Measurements from ENCODE around the gene RAB40C. TPM values are rescaled to one million over a fixed set of nuclear protein-coding genes. Genes with fewer than 3 reads are reported as not detected.

RAB40C gene
- total and polyA plus RNA-seq, 9 of the 15 experiments (the other 6 are each of a cell fraction or from before 2014, with no cell fraction given) = 0.17 to 23.4 (median 8.7) TPM

DNA sequence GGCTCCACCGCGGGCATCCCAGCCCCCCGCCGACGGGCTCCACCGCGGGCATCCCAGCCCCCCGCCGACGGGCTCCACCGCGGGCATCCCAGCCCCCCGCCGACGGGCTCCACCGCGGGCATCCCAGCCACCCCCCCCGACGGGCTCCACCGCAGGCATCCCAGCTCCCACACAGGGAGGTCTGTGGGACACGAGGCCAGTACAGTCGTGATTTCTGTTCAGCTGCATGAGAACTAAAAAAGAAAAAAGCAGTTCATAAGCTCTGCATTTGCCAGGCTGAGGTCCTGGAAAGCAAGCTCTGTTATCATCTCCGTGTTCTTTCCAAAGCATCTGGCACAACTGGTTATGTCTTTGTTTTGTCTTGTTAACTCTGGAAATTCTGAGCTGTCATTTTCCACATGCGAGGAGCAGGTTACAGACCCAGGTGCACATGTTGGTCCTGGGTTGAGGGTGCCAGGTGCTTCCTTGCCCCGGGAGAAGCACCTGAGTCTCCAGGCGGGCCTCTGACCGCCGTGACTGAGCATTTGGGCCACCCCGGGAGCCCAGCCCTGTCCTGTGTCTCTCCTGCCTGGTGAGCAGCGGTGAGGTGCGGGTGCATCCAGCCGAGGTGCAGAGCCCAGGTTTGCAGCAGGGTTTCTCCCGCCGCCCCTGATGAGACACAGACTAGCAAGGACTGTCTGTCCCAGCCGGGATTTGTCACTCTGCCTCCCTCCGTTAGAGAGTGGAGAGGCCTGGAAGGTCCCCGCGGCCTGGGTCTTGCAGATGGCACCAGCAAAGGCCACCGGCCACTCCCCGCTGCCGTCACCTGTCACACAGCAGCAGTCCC is 31.0 kb downstream of the RAB40C start:
- Histone ChIP-seq H3K4me3 (no peak overlapping the region), H3K36me3 (ENCODE audit: control insufficient read depth, insufficient read depth, low read length) (peaks cover 4% of the 10 kb centered on the region; the same call in 1 of the 3 replicates), H3K27me3 (ENCODE audit: control insufficient read depth in 2 of 2, insufficient read depth in 2 of 2, low read length in 2 of 2) (no peaks in the 10 kb centered on the region), H4K20me1 (replicated peaks; ENCODE audit: control insufficient read depth, insufficient read depth, low read length) (no peaks in the 10 kb centered on the region), H3K4me1 (replicated peaks in 1 of 2; ENCODE audit: control insufficient read depth in 2 of 2, insufficient read depth in 2 of 2, low read length in 2 of 2) (peaks cover 21 to 65% of the 10 kb centered on the region in 2 experiments), H2AFZ (ENCODE audit: low read depth, low read length) (no peak overlapping the region), H3K9ac (ENCODE audit: insufficient read depth in 1 of 2, low read depth in 2 of 2, low read length in 2 of 2) (peak overlapping the region in 1 of 2 experiments; percentile 93; a peak in 2 of 4 replicates), H3K4me2 (ENCODE audit: insufficient read depth, low read length) (no peak overlapping the region), H3K79me2 (ENCODE audit: control insufficient read depth, insufficient read depth, low read length) (peaks cover 20% of the 10 kb centered on the region; the same call in 2 of the 3 replicates), H3K9me3 (replicated peaks; ENCODE audit: control insufficient read depth, insufficient read depth, low read depth, low read length) (no peaks in the 10 kb centered on the region), H3K9me1 (ENCODE audit: control insufficient read depth, insufficient read depth, low read length) (no peaks in the 10 kb centered on the region), H3K27ac (ENCODE audit: extremely low read depth, low read depth, low read length) (no peak overlapping the region)
- WGBS (ENCODE audit: insufficient coverage, low coverage, missing lambda C conversion rate) = 83% methylated on average over 17 of the region's 41 CpGs
- in situ Hi-C loops (cut with MboI) = no loop called here
- FAIRE-seq (no peak), ATAC-seq (no peak), DNase-seq (ENCODE audit: extremely low read depth in 1 of 4, low spot score in 3 of 4) (no peak)
- BruUV-seq (replicated peaks) = no TSS peak
- POLR2A ChIA-PET = interaction anchor here (0.6 to 1.3 kb wide), 4 partner anchors 10 to 229 kb away, joined by 3 to 7 read pairs (median 4); no protein-coding TSS in a partner anchor
- intact Hi-C loops (cut with micrococcal nuclease) = no loop called here
- CTCF ChIA-PET (ENCODE audit: low intra/inter-chr PET ratio) = no interaction called here
- TF ChIP-seq, protein P1, sequence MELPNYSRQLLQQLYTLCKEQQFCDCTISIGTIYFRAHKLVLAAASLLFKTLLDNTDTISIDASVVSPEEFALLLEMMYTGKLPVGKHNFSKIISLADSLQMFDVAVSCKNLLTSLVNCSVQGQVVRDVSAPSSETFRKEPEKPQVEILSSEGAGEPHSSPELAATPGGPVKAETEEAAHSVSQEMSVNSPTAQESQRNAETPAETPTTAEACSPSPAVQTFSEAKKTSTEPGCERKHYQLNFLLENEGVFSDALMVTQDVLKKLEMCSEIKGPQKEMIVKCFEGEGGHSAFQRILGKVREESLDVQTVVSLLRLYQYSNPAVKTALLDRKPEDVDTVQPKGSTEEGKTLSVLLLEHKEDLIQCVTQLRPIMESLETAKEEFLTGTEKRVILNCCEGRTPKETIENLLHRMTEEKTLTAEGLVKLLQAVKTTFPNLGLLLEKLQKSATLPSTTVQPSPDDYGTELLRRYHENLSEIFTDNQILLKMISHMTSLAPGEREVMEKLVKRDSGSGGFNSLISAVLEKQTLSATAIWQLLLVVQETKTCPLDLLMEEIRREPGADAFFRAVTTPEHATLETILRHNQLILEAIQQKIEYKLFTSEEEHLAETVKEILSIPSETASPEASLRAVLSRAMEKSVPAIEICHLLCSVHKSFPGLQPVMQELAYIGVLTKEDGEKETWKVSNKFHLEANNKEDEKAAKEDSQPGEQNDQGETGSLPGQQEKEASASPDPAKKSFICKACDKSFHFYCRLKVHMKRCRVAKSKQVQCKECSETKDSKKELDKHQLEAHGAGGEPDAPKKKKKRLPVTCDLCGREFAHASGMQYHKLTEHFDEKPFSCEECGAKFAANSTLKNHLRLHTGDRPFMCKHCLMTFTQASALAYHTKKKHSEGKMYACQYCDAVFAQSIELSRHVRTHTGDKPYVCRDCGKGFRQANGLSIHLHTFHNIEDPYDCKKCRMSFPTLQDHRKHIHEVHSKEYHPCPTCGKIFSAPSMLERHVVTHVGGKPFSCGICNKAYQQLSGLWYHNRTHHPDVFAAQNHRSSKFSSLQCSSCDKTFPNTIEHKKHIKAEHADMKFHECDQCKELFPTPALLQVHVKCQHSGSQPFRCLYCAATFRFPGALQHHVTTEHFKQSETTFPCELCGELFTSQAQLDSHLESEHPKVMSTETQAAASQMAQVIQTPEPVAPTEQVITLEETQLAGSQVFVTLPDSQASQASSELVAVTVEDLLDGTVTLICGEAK (IDR thresholded peaks at IDR 0.05) = no peak
- TF ChIP-seq, protein P1 (CRISPR knock-in tag; IDR thresholded peaks at IDR 0.05) = no peak
- TF ChIP-seq MYC (IDR thresholded peaks at IDR 0.05; ENCODE audit: low read depth, low read length) (no peak), MYC (CRISPR knock-in tag; IDR thresholded peaks at IDR 0.05; ENCODE audit: borderline replicate concordance, low read depth) (no peak), HDAC1 (IDR thresholded peaks at IDR 0.05) (no peak), SRSF7 (optimal IDR thresholded peaks at IDR 0.05; ENCODE audit: low read depth, low read length) (no peak), LEF1 (IDR thresholded peaks at IDR 0.05) (no peak), NFIX (CRISPR knock-in tag; IDR thresholded peaks at IDR 0.05; ENCODE audit: low read depth) (no peak), MTA1 (IDR thresholded peaks at IDR 0.05; ENCODE audit: borderline replicate concordance) (no peak)
- TF ChIP-seq, protein P2, sequence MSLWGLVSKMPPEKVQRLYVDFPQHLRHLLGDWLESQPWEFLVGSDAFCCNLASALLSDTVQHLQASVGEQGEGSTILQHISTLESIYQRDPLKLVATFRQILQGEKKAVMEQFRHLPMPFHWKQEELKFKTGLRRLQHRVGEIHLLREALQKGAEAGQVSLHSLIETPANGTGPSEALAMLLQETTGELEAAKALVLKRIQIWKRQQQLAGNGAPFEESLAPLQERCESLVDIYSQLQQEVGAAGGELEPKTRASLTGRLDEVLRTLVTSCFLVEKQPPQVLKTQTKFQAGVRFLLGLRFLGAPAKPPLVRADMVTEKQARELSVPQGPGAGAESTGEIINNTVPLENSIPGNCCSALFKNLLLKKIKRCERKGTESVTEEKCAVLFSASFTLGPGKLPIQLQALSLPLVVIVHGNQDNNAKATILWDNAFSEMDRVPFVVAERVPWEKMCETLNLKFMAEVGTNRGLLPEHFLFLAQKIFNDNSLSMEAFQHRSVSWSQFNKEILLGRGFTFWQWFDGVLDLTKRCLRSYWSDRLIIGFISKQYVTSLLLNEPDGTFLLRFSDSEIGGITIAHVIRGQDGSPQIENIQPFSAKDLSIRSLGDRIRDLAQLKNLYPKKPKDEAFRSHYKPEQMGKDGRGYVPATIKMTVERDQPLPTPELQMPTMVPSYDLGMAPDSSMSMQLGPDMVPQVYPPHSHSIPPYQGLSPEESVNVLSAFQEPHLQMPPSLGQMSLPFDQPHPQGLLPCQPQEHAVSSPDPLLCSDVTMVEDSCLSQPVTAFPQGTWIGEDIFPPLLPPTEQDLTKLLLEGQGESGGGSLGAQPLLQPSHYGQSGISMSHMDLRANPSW (CRISPR knock-in tag; IDR thresholded peaks at IDR 0.05) = no peak
